OCI-LY1 (cell line): ENCODE data around the gene UBQLNL.

ENCODE experiments used
- H2AFZ ChIP-seq: fragments of 200-600 bp; sonication (generic), shearing (Covaris generic); 2 replicates; pipeline ENCODE4 v1.6.0; 2014; ENCODE audit warnings: antibody characterized with exemption, mild to moderate bottlenecking, low read length
- H3F3A ChIP-seq: fragments of 200-600 bp; sonication (generic), shearing (Covaris generic); 2 replicates; pipeline ENCODE4 v1.6.0; 2014; ENCODE audit warnings: mild to moderate bottlenecking, antibody characterized with exemption, low read length, moderate library complexity; ENCODE audit not compliant: insufficient read depth
- H3K27ac ChIP-seq: fragments of 200-600 bp; sonication (generic); 2 replicates; pipeline ENCODE4 v1.5.1; 2014; ENCODE audit warnings: low read length, mixed run types, mild to moderate bottlenecking, low read depth; ENCODE audit not compliant: poor library complexity, severe bottlenecking
- H3K27me3 ChIP-seq: fragments of 200-600 bp; sonication (generic); 2 replicates; pipeline ENCODE4 v1.6.0; 2014; ENCODE audit warnings: antibody characterized with exemption, mild to moderate bottlenecking, low read length, moderate library complexity; ENCODE audit not compliant: insufficient read depth
- H3K36me3 ChIP-seq: fragments of 200-600 bp; sonication (generic); 2 replicates; pipeline ENCODE4 v1.6.1; 2014; ENCODE audit warnings: mild to moderate bottlenecking, antibody characterized with exemption, low read length, moderate library complexity, mixed read lengths; ENCODE audit not compliant: insufficient read depth
- H3K4me1 ChIP-seq: fragments of 200-600 bp; sonication (generic); 2 replicates; pipeline ENCODE4 v1.5.1; 2014; ENCODE audit warnings: mild to moderate bottlenecking, low read length, moderate library complexity; ENCODE audit not compliant: insufficient read depth, severe bottlenecking
- H3K4me2 ChIP-seq: fragments of 200-600 bp; sonication (generic), shearing (Covaris generic); 2 replicates; pipeline ENCODE4 v1.6.1; 2014; ENCODE audit warnings: low read length
- H3K4me3 ChIP-seq: fragments of 200-600 bp; sonication (generic); 2 replicates; pipeline ENCODE4 v1.5.1; 2014; ENCODE audit warnings: low read length, low read depth, mild to moderate bottlenecking, mixed read lengths; ENCODE audit not compliant: poor library complexity, severe bottlenecking
- H3K79me2 ChIP-seq: fragments of 200-600 bp; shearing (Covaris generic); 2 replicates; pipeline ENCODE4 v1.6.1; 2016; ENCODE audit warnings: mixed run types, low read length, mixed read lengths; ENCODE audit not compliant: insufficient read depth
- H3K9ac ChIP-seq: fragments of 200-600 bp; sonication (generic), shearing (Covaris generic); 2 replicates; pipeline ENCODE4 v1.6.1; 2014; ENCODE audit warnings: mild to moderate bottlenecking, low read length, mixed read lengths
- H3K9me2 ChIP-seq: fragments of 200-600 bp; sonication (generic), shearing (Covaris generic); 2 replicates; pipeline ENCODE4 v1.6.1; 2014; ENCODE audit warnings: low read depth, mild to moderate bottlenecking, low read length, mixed read lengths
- H3K9me3 ChIP-seq: fragments of 200-600 bp; shearing (Covaris generic); 2 replicates; pipeline ENCODE4 v1.6.1; 2014; ENCODE audit warnings: low read length, mixed read lengths
- H4K20me1 ChIP-seq: fragments of 200-600 bp; sonication (generic), shearing (Covaris generic); 2 replicates; pipeline ENCODE4 v1.6.0; 2016; ENCODE audit warnings: mild to moderate bottlenecking, low read length; ENCODE audit not compliant: insufficient read depth
- EZH2 ChIP-seq: fragments of 200-600 bp; sonication (generic), shearing (Covaris generic); IDR thresholded peaks from 2 replicates; pipeline ENCODE4 v1.8.0; 2017; ENCODE audit warnings: borderline replicate concordance, mixed run types, mild to moderate bottlenecking, antibody characterized with exemption, low read length, moderate library complexity, mixed read lengths
- TF ChIP-seq, protein P1 (sequence below): fragments of 200-600 bp; sonication (generic), shearing (Covaris generic); IDR thresholded peaks from 2 replicates; pipeline ENCODE4 v1.5.1; 2017; ENCODE audit warnings: mild to moderate bottlenecking, antibody characterized with exemption, low read length, moderate library complexity, mixed read lengths

UBQLNL gene

GRCh38 chr11:5473921-5474320, 42.6 kb downstream of the UBQLNL start:
- Histone ChIP-seq H3K4me3 (no peak overlapping the region), H3K27me3 (no peaks in the 10 kb centered on the region), H2AFZ (no peak overlapping the region), H3K9me3 (no peaks in the 10 kb centered on the region), H3K36me3 (no peaks in the 10 kb centered on the region), H3K79me2 (no peaks in the 10 kb centered on the region), H4K20me1 (no peaks in the 10 kb centered on the region), H3K9ac (no peak overlapping the region), H3K9me2 (no peaks in the 10 kb centered on the region), H3F3A (no peaks in the 10 kb centered on the region), H3K27ac (no peak overlapping the region), H3K4me1 (no peaks in the 10 kb centered on the region), H3K4me2 (no peak overlapping the region)
- TF ChIP-seq, protein P1, sequence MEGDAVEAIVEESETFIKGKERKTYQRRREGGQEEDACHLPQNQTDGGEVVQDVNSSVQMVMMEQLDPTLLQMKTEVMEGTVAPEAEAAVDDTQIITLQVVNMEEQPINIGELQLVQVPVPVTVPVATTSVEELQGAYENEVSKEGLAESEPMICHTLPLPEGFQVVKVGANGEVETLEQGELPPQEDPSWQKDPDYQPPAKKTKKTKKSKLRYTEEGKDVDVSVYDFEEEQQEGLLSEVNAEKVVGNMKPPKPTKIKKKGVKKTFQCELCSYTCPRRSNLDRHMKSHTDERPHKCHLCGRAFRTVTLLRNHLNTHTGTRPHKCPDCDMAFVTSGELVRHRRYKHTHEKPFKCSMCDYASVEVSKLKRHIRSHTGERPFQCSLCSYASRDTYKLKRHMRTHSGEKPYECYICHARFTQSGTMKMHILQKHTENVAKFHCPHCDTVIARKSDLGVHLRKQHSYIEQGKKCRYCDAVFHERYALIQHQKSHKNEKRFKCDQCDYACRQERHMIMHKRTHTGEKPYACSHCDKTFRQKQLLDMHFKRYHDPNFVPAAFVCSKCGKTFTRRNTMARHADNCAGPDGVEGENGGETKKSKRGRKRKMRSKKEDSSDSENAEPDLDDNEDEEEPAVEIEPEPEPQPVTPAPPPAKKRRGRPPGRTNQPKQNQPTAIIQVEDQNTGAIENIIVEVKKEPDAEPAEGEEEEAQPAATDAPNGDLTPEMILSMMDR, result no peak
- no peak for TF ChIP-seq EZH2

DNA sequence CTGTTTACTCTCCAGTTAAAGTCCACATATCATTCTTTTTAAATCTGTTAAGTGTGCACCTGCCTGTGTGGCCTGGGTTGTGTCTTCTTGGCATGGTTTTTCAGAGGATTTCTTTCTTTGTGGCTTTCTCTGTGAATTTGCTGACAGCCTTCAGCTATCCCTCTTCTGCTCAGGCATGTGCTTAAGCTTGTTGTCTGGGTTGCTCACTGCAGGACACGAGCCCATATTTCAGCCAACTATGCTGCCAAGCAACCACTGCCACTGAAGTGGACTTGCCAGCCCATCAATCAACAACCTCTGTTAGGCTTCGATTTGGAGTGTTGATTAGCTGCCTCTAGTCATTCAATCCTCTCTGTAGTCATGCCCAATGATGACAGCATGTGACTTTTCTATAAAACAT, 49.0 kb downstream of the UBQLNL start:
- Histone ChIP-seq H3K79me2 (no peaks in the 10 kb centered on the region), H3K9ac (no peak overlapping the region), H3K27me3 (no peaks in the 10 kb centered on the region), H2AFZ (no peak overlapping the region), H4K20me1 (no peaks in the 10 kb centered on the region), H3K9me2 (no peaks in the 10 kb centered on the region), H3K36me3 (no peaks in the 10 kb centered on the region), H3F3A (no peaks in the 10 kb centered on the region), H3K4me1 (no peaks in the 10 kb centered on the region), H3K4me3 (no peak overlapping the region), H3K9me3 (no peaks in the 10 kb centered on the region), H3K4me2 (no peak overlapping the region), H3K27ac (no peak overlapping the region)
- no peak for TF ChIP-seq EZH2
- TF ChIP-seq, protein P1, result no peak
